Measurements from ENCODE around the gene TMEM91.
"Not testable (repeated sequence)": the region's sequence is repeated elsewhere in the genome, so short reads cannot be mapped to it uniquely, and the experiment has no call there.

DNA sequence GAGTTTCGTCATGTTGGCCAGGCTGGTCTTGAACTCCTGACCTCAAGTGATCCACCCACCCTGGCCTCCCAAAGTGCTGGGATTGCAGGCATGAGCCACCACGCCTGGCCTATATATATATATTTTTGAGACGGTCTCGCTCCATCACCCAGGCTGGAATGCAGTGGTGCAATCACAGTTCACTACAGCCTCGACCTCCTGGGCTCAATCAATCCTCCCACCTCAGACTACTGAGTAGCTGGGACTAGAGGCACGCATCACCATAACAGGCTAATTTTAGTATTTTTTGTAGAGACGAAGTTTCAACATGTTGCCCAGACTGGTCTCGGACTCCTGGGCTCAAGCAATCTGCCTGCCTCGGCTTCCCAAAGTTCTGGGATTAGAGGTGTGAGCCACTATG, 29.4 kb upstream of the TMEM91 start:
- TF ChIP-seq, protein P1, sequence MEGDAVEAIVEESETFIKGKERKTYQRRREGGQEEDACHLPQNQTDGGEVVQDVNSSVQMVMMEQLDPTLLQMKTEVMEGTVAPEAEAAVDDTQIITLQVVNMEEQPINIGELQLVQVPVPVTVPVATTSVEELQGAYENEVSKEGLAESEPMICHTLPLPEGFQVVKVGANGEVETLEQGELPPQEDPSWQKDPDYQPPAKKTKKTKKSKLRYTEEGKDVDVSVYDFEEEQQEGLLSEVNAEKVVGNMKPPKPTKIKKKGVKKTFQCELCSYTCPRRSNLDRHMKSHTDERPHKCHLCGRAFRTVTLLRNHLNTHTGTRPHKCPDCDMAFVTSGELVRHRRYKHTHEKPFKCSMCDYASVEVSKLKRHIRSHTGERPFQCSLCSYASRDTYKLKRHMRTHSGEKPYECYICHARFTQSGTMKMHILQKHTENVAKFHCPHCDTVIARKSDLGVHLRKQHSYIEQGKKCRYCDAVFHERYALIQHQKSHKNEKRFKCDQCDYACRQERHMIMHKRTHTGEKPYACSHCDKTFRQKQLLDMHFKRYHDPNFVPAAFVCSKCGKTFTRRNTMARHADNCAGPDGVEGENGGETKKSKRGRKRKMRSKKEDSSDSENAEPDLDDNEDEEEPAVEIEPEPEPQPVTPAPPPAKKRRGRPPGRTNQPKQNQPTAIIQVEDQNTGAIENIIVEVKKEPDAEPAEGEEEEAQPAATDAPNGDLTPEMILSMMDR (IDR thresholded peaks at IDR 0.05) = not testable (repeated sequence)
- TF ChIP-seq POLR2A (IDR thresholded peaks at IDR 0.05) = not testable (repeated sequence)
